Activated naive CD4-positive, alpha-beta T cell treated with Interleukin-2 at 50 U/mL for 16 hours (primary cell): ENCODE results near the gene PGM1.

Experiments
- DNase-seq: peaks from one replicate; pipeline ENCODE4 v3.0.0-alpha.2; 2020

Gene PGM1

GRCh38 chr1:63705078-63705477 lies 111.9 kb downstream of the PGM1 start:
- DNase-seq: no peak

- no peak for DNase-seq
These were observed 116.1 kb downstream of the PGM1 start for GRCh38 chr1:63709267-63709828.
